Karpas-422 (cell line): ENCODE data around the gene CXADR. TPM values are rescaled to one million over a fixed set of nuclear protein-coding genes. Genes with fewer than 3 reads are reported as not detected.

Source experiments
- DNase-seq: peaks from one replicate; pipeline ENCODE4 v3.0.0-alpha.2; 2015
- H2AFZ ChIP-seq: fragments of 200-600 bp; sonication (generic); 2 replicates; pipeline ENCODE4 v1.6.1; 2014; ENCODE audit warnings: antibody characterized with exemption, low read length, mixed read lengths
- H3K27ac ChIP-seq: fragments of 200-600 bp; sonication (generic); 2 replicates; pipeline ENCODE4 v1.5.1; 2014; ENCODE audit warnings: mild to moderate bottlenecking, low read length, moderate library complexity
- H3K27me3 ChIP-seq: fragments of 200-600 bp; sonication (generic); 2 replicates; pipeline ENCODE4 v1.6.1; 2014; ENCODE audit warnings: low read length, mixed read lengths
- H3K36me3 ChIP-seq: fragments of 200-600 bp; sonication (generic); 2 replicates; pipeline ENCODE4 v1.6.1; 2014; ENCODE audit warnings: low read length, mixed read lengths; ENCODE audit not compliant: insufficient read depth
- H3K4me1 ChIP-seq: fragments of 200-600 bp; sonication (generic); 2 replicates; pipeline ENCODE4 v1.6.1; 2014; ENCODE audit warnings: mild to moderate bottlenecking, low read length, mixed read lengths
- H3K4me2 ChIP-seq: fragments of 200-600 bp; sonication (generic); 2 replicates; pipeline ENCODE4 v1.6.1; 2014; ENCODE audit warnings: low read length, low read depth, mild to moderate bottlenecking; ENCODE audit not compliant: poor library complexity, severe bottlenecking
- H3K4me3 ChIP-seq: fragments of 200-600 bp; sonication (generic); 2 replicates; pipeline ENCODE4 v1.5.1; 2014; ENCODE audit warnings: mild to moderate bottlenecking, antibody characterized with exemption, low read length, mixed read lengths
- H3K79me2 ChIP-seq: fragments of 200-600 bp; sonication (generic); 2 replicates; pipeline ENCODE4 v1.6.1; 2014; ENCODE audit warnings: mild to moderate bottlenecking, low read length, mixed read lengths
- H3K9ac ChIP-seq: fragments of 200-600 bp; sonication (generic); 2 replicates; pipeline ENCODE4 v1.6.0; 2014; ENCODE audit warnings: low read length
- H3K9me2 ChIP-seq: fragments of 200-600 bp; sonication (generic), shearing (Covaris generic); replicated peaks from 2 replicates; pipeline ENCODE4 v1.6.0; 2014; ENCODE audit warnings: mild to moderate bottlenecking, low read length, moderate library complexity; ENCODE audit not compliant: insufficient read depth
- H3K9me3 ChIP-seq: fragments of 300-700, 200-600 bp; sonication (generic); 2 replicates; pipeline ENCODE4 v1.6.1; 2014; ENCODE audit warnings: low read length, mixed read lengths
- H4K20me1 ChIP-seq: fragments of 200-600 bp; sonication (generic); 2 replicates; pipeline ENCODE4 v1.6.1; 2014; ENCODE audit warnings: mild to moderate bottlenecking, antibody characterized with exemption, low read length, low read depth; ENCODE audit not compliant: insufficient read depth
- total RNA-seq: library from RNA; depleted of rRNA; stranded (reverse); fragments of >200 nt; shearing (Covaris generic); gene quantifications from 2 replicates; pipeline ENCODE4 v1.2.3, GENCODE V29; 2014; ENCODE audit warnings: low replicate concordance

The CXADR gene
- total RNA-seq, 1 experiment from 2014 or later, result not detected

GRCh38 chr21:17526776-17527175 lies 13.9 kb downstream of the CXADR start:
- Histone ChIP-seq H2AFZ (no peak overlapping the region), H3K79me2 (no peaks in the 10 kb centered on the region), H3K27ac (no peak overlapping the region)

DNA sequence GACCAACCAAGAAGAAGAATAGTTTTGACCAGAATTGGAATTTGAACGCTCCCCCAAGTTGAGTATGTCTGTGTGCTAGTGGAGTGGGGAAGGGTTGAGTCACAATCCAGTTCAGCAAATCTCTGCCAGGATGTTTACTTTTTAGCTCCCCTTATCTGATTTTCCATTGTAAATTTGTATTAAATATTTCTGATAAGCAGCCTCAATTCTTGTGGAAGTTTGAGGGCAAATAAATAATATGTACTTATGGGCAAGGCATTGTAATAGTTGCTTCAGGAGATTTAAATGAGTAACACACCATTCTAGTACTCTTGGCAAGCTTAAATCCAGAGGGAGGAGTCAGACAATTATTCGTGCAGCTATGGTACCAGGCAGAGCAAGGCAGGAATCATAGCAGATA lies 14.4 kb downstream of the CXADR start:
- no peak for DNase-seq
- no peaks in the 10 kb centered on the region for H3K36me3 ChIP-seq

More at GRCh38 chr21:17526776-17527175, 13.9 kb downstream of the CXADR start:
- no peaks in the 10 kb centered on the region for H3K9me2 ChIP-seq
- no peaks in the 10 kb centered on the region for H3K4me1 ChIP-seq
- no peaks in the 10 kb centered on the region for H3K36me3 ChIP-seq
- DNase-seq, result no peak
- no peaks in the 10 kb centered on the region for H4K20me1 ChIP-seq
- no peak overlapping the region for H3K4me3 ChIP-seq
- no peaks in the 10 kb centered on the region for H3K9me3 ChIP-seq
- H3K9ac ChIP-seq, result no peak overlapping the region
- H3K27me3 ChIP-seq, result no peaks in the 10 kb centered on the region
- H3K4me2 ChIP-seq, result no peak overlapping the region

GRCh38 chr21:17527711-17528110 lies 14.9 kb downstream of the CXADR start:
- no peaks in the 10 kb centered on the region for H3K27me3 ChIP-seq

More for the DNA sequence above, 14.4 kb downstream of the CXADR start:
- Histone ChIP-seq H3K9ac (no peak overlapping the region), H4K20me1 (no peaks in the 10 kb centered on the region), H3K9me2 (no peaks in the 10 kb centered on the region), H3K27ac (no peak overlapping the region), H3K4me3 (no peak overlapping the region), H3K9me3 (no peaks in the 10 kb centered on the region), H2AFZ (no peak overlapping the region), H3K4me2 (no peak overlapping the region), H3K4me1 (no peaks in the 10 kb centered on the region), H3K79me2 (no peaks in the 10 kb centered on the region), H3K27me3 (no peaks in the 10 kb centered on the region)

DNA sequence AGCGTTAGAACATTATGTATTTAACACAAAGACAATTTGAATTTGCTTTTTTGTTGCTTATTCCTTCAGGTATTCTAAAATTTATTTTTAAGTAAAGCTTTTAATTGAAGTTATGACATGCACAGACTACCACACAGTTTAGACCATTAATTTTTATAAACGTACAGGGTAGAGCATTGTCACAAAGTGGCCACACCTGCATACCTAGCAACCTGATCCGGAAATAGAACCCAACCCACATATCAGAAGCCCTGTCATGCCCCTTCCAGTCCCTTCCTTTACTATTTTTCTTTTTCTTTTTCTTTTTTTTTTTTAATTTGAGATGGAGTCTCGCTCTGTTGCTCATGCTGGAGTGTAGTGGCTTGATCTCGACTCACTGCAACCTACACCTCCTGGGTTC lies 16.8 kb downstream of the CXADR start:
- Histone ChIP-seq H3K4me3 (no peak overlapping the region), H3K79me2 (no peaks in the 10 kb centered on the region)

More at GRCh38 chr21:17527711-17528110, 14.9 kb downstream of the CXADR start:
- Histone ChIP-seq H4K20me1 (no peaks in the 10 kb centered on the region), H3K4me3 (no peak overlapping the region), H3K36me3 (no peaks in the 10 kb centered on the region), H2AFZ (no peak overlapping the region), H3K9me3 (no peaks in the 10 kb centered on the region), H3K9me2 (no peaks in the 10 kb centered on the region), H3K79me2 (no peaks in the 10 kb centered on the region), H3K9ac (no peak overlapping the region), H3K4me2 (no peak overlapping the region), H3K4me1 (no peaks in the 10 kb centered on the region), H3K27ac (no peak overlapping the region)
- DNase-seq, result no peak

GRCh38 chr21:17532292-17532691 lies 19.4 kb downstream of the CXADR start:
- Histone ChIP-seq H2AFZ (no peak overlapping the region), H3K36me3 (no peaks in the 10 kb centered on the region), H3K27me3 (no peaks in the 10 kb centered on the region), H3K9me3 (no peaks in the 10 kb centered on the region), H3K4me1 (peaks cover 7% of the 10 kb centered on the region), H3K27ac (no peak overlapping the region), H3K4me2 (no peak overlapping the region), H3K4me3 (no peak overlapping the region), H3K79me2 (no peaks in the 10 kb centered on the region), H3K9ac (no peak overlapping the region), H3K9me2 (no peaks in the 10 kb centered on the region), H4K20me1 (no peaks in the 10 kb centered on the region)
- DNase-seq, result no peak

More for the DNA sequence above, 16.8 kb downstream of the CXADR start:
- no peak overlapping the region for H2AFZ ChIP-seq
- DNase-seq, result no peak
- H3K27ac ChIP-seq, result no peak overlapping the region
- H3K4me2 ChIP-seq, result no peak overlapping the region
- H3K36me3 ChIP-seq, result no peaks in the 10 kb centered on the region
- H3K27me3 ChIP-seq, result no peaks in the 10 kb centered on the region
- no peaks in the 10 kb centered on the region for H4K20me1 ChIP-seq
- no peak overlapping the region for H3K9ac ChIP-seq
- H3K9me2 ChIP-seq, result no peaks in the 10 kb centered on the region
- peaks cover 7% of the 10 kb centered on the region for H3K4me1 ChIP-seq
- no peaks in the 10 kb centered on the region for H3K9me3 ChIP-seq

DNA sequence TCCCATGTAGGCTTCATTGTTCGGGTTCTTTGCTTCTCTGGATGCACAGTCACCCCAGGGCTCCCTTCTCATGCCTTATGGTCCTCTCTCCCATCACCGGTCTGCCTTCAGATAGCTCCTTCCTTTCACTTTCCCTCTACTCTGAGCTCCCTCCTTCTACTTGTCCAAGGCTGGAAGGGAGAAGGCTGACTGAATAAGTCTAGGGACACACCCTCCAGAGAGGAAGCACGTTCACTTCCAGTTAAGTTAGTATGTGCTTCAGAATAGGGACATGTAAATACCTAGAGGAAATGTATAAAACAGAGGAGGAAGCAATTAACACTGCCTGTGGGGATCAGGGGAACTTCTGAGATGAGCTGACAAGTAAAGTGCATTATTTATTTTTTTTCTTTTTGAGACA lies 23.5 kb downstream of the CXADR start:
- Histone ChIP-seq H3K4me3 (no peak overlapping the region), H3K27ac (no peak overlapping the region), H4K20me1 (no peaks in the 10 kb centered on the region), H3K27me3 (no peaks in the 10 kb centered on the region), H3K36me3 (no peaks in the 10 kb centered on the region), H3K4me2 (no peak overlapping the region), H3K9me3 (no peaks in the 10 kb centered on the region), H3K4me1 (peaks cover 16% of the 10 kb centered on the region), H3K79me2 (no peaks in the 10 kb centered on the region), H2AFZ (no peak overlapping the region), H3K9ac (no peak overlapping the region), H3K9me2 (no peaks in the 10 kb centered on the region)
- no peak for DNase-seq

DNA sequence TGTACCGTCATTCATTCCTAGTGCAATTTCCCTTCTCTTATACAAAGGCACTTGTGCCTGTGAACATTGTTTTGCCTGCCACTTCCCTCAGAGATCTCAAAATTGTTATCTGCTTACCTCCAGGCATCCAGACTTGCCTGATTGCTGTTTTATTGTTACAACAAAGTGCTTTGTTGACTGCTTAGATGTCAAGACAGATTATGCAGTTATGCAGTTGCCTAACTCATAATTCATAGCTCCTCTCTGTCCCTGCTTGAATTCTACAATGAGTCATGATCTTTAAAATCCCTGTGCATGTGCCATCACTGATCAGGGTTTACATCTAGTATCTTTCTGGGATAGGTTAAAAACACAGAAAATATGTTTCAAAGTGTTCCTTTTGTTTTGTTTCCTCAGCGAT lies 24.5 kb downstream of the CXADR start:
- H2AFZ ChIP-seq, result no peak overlapping the region
- no peak overlapping the region for H3K27ac ChIP-seq
- H4K20me1 ChIP-seq, result no peaks in the 10 kb centered on the region
- H3K4me1 ChIP-seq, result peaks cover 16% of the 10 kb centered on the region
- no peaks in the 10 kb centered on the region for H3K9me2 ChIP-seq
- no peak for DNase-seq
- no peak overlapping the region for H3K4me2 ChIP-seq
- no peaks in the 10 kb centered on the region for H3K79me2 ChIP-seq
- no peaks in the 10 kb centered on the region for H3K9me3 ChIP-seq
- no peaks in the 10 kb centered on the region for H3K27me3 ChIP-seq
- H3K4me3 ChIP-seq, result no peak overlapping the region
- no peaks in the 10 kb centered on the region for H3K36me3 ChIP-seq
- H3K9ac ChIP-seq, result no peak overlapping the region

DNA sequence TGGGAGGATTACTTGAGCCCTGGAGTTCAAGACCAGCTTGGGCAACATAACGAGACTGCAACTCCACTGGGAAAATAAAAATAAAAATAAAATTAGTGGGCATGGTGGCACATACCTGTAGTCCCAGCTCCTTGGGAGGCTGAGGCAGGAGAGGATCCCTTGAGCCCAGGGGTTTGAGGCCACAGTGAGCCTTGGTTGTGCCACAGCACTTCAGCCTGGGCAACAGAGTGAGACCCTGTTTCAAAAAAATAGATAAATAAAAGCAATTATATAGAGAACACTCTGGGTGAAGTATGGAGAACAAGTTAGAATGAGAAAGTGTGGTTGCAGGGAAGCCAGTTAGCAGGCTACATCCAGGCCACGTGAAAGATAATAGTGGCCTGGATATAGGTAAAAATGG lies 25.7 kb downstream of the CXADR start:
- no peaks in the 10 kb centered on the region for H3K9me3 ChIP-seq
- no peaks in the 10 kb centered on the region for H3K27me3 ChIP-seq
- no peaks in the 10 kb centered on the region for H3K9me2 ChIP-seq
- H3K4me3 ChIP-seq, result no peak overlapping the region
- H3K27ac ChIP-seq, result no peak overlapping the region
- H2AFZ ChIP-seq, result no peak overlapping the region
- H3K4me2 ChIP-seq, result no peak overlapping the region
- no peaks in the 10 kb centered on the region for H3K36me3 ChIP-seq
- H4K20me1 ChIP-seq, result no peaks in the 10 kb centered on the region
- no peak overlapping the region for H3K9ac ChIP-seq
- no peak for DNase-seq
- peaks cover 9% of the 10 kb centered on the region for H3K4me1 ChIP-seq
- no peaks in the 10 kb centered on the region for H3K79me2 ChIP-seq

DNA sequence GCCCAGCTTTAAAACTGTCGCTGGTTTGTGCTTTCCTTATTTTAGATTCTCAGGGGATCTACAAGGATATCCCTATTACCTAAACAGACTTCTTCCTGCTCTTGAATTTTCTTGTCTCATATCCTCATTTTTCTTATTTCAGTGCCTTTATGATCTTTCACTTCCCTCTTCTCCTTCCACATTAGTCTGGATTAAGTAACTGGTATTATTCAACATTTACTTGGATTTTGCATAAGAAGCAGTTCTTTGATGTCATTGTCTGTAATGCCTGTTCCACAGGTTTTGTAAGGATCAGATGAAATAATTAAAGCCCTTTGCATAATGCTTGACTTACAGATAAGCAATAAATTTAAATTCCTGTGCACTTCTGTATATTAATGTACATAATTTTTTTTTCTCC lies 26.5 kb downstream of the CXADR start:
- Histone ChIP-seq H3K4me3 (no peak overlapping the region), H3K4me1 (peaks cover 9% of the 10 kb centered on the region), H3K36me3 (no peaks in the 10 kb centered on the region), H3K9me2 (no peaks in the 10 kb centered on the region), H3K4me2 (no peak overlapping the region), H3K79me2 (no peaks in the 10 kb centered on the region), H4K20me1 (no peaks in the 10 kb centered on the region), H3K27me3 (no peaks in the 10 kb centered on the region), H3K9me3 (no peaks in the 10 kb centered on the region), H3K9ac (no peak overlapping the region), H3K27ac (no peak overlapping the region), H2AFZ (no peak overlapping the region)
- peak; percentile 47 for DNase-seq
